CD4-positive, alpha-beta T cell (primary cell): ENCODE measurements around the gene BMPR2. TPM values are rescaled to one million over a fixed set of nuclear protein-coding genes. Genes with fewer than 3 reads are reported as not detected.

Source experiments
- ATAC-seq: fragments of 200-7000 bp; cut with Tn5 transposase; one replicate; pipeline ENCODE4 v1.10.0; 2022; ENCODE audit warnings: mild to moderate bottlenecking; ENCODE audit not compliant: poor library complexity
- CTCF ChIA-PET: fragments of 350-600 bp; sonication (Branson Sonifier 250); formaldehyde crosslinking; loops from one replicate; lab custom pipeline; 2021; ENCODE audit warnings: antibody characterized with exemption, inconsistent platforms; lab: Charles Lee
- POLR2A ChIA-PET: fragments of 350-600 bp; sonication (Branson Sonifier 250); formaldehyde crosslinking; loops from one replicate; lab custom pipeline; 2021; ENCODE audit warnings: antibody characterized with exemption, inconsistent platforms; lab: Charles Lee
- DNase-seq, 14 experiments: peaks; one replicate each; pipeline ENCODE4 v3.0.0-alpha.2; 2013 to 2020; ENCODE audit warnings: mixed read lengths in 2 of 14
- H3K27ac ChIP-seq, 2 donors: one replicate each; pipeline versions ENCODE4 v1.5.1 to v1.7.0; 2013; ENCODE audit warnings: low read length in 2 of 2, low read depth in 1 of 2, mild to moderate bottlenecking in 1 of 2
- H3K27me3 ChIP-seq, 2 experiments: 1 replicate in 1 of 2; 2 replicates in 1 of 2; pipeline versions ENCODE4 v1.6.1 to v1.7.0; 2013; ENCODE audit warnings: low read length in 2 of 2, control low read depth in 1 of 2, mild to moderate bottlenecking in 1 of 2, moderate library complexity in 1 of 2; ENCODE audit not compliant: insufficient read depth in 2 of 2, control insufficient read depth in 1 of 2
- H3K36me3 ChIP-seq: one replicate; pipeline ENCODE4 v1.6.1; 2013; ENCODE audit warnings: low read length, control low read depth; ENCODE audit not compliant: insufficient read depth
- H3K4me1 ChIP-seq: one replicate; pipeline ENCODE4 v1.6.1; 2013; ENCODE audit warnings: low read length, control low read depth; ENCODE audit not compliant: insufficient read depth
- H3K4me3 ChIP-seq: one replicate; pipeline ENCODE4 v1.5.1; 2013; ENCODE audit warnings: mild to moderate bottlenecking, low read length, moderate library complexity
- H3K9me3 ChIP-seq, 2 experiments: 1 replicate in 1 of 2; 2 replicates in 1 of 2; pipeline versions ENCODE4 v1.6.1 to v1.7.0; 2013; ENCODE audit warnings: low read length in 2 of 2, mild to moderate bottlenecking in 2 of 2, control low read depth in 1 of 2, moderate library complexity in 1 of 2; ENCODE audit not compliant: control insufficient read depth in 1 of 2, insufficient read depth in 1 of 2
- H3K27ac Mint-ChIP-seq: one replicate; pipeline ENCODE4 v1.8.0; 2020; ENCODE audit warnings: mixed read lengths
- H3K27me3 Mint-ChIP-seq: one replicate; pipeline ENCODE4 v1.8.0; 2021; ENCODE audit warnings: mixed read lengths
- H3K36me3 Mint-ChIP-seq: one replicate; pipeline ENCODE4 v1.8.0; 2021; ENCODE audit warnings: low read depth, mixed read lengths
- H3K4me1 Mint-ChIP-seq: one replicate; pipeline ENCODE4 v1.8.0; 2021; ENCODE audit warnings: low read depth, mixed read lengths
- H3K4me3 Mint-ChIP-seq: one replicate; pipeline ENCODE4 v1.8.0; 2020; ENCODE audit warnings: mild to moderate bottlenecking, mixed read lengths
- H3K9me3 Mint-ChIP-seq: one replicate; pipeline ENCODE4 v1.8.0; 2020; ENCODE audit warnings: mixed read lengths
- CTCF ChIP-seq: fragments of 200-600 bp; IDR thresholded peaks from one replicate; pipeline ENCODE4 v1.8.0; 2022; ENCODE audit warnings: antibody characterized with exemption, mild to moderate bottlenecking
- intact Hi-C, 2 experiments: fragments of 100-400 bp; cut with DNase I in 1 of 2; cut with micrococcal nuclease in 1 of 2; formaldehyde crosslinking; loops; one replicate each; pipeline versions ENCODE4 v1.15.1 to v1.9.0; 2023 to 2025; cut with DNase I, micrococcal nuclease
- total RNA-seq, 174 experiments: library from RNA in 2 of 174; stranded (reverse) in 2 of 174; gene quantifications; one replicate each; pipeline ENCODE4 v1.2.3 and lab custom pipeline; 2021 to 2026

Gene BMPR2
- total RNA-seq, 2 experiments from 2014 or later: 12.7 to 12.8 TPM

- Mint-ChIP-seq H3K4me1 (peaks cover 18% of the 10 kb centered on the region), H3K4me3 (no peak overlapping the region), H3K27me3 (no peaks in the 10 kb centered on the region), H3K36me3 (no peaks in the 10 kb centered on the region), H3K27ac (no peak overlapping the region), H3K9me3 (no peaks in the 10 kb centered on the region)
- Histone ChIP-seq H3K27ac (no peak overlapping the region), H3K4me1 (no peaks in the 10 kb centered on the region), H3K9me3 (no peaks in the 10 kb centered on the region), H3K4me3 (no peak overlapping the region), H3K27me3 (no peaks in the 10 kb centered on the region), H3K36me3 (no peaks in the 10 kb centered on the region)
- ATAC-seq: no peak
- no peak for TF ChIP-seq CTCF
- ChIA-PET CTCF (interaction anchor here (0.5 kb wide), 1 partner anchor 192 kb away, joined by 3 read pairs; no protein-coding TSS in a partner anchor), POLR2A (no interaction called here)
- no peak for DNase-seq
- intact Hi-C loops: no loop called here
These were observed 11.6 kb downstream of the BMPR2 start for GRCh38 chr2:202387608-202388342.

GRCh38 chr2:202400941-202401340, 24.8 kb downstream of the BMPR2 start:
- ChIA-PET POLR2A (no interaction called here), CTCF (no interaction called here)
- Mint-ChIP-seq H3K27ac (no peak overlapping the region), H3K36me3 (no peaks in the 10 kb centered on the region), H3K27me3 (no peaks in the 10 kb centered on the region), H3K4me3 (no peak overlapping the region), H3K4me1 (peaks cover 9% of the 10 kb centered on the region), H3K9me3 (no peaks in the 10 kb centered on the region)
- Histone ChIP-seq H3K9me3 (no peaks in the 10 kb centered on the region), H3K4me1 (no peaks in the 10 kb centered on the region), H3K36me3 (no peaks in the 10 kb centered on the region), H3K4me3 (no peak overlapping the region), H3K27ac (no peak overlapping the region), H3K27me3 (no peaks in the 10 kb centered on the region)
- intact Hi-C loops: no loop called here
- ATAC-seq (no peak), DNase-seq (no peak)
- TF ChIP-seq CTCF: no peak

- TF ChIP-seq CTCF: no peak
- no peaks in the 10 kb centered on the region for H3K9me3 ChIP-seq
- intact Hi-C loops: no loop called here
These were observed 29.7 kb downstream of the BMPR2 start for GRCh38 chr2:202405798-202406197.

More at GRCh38 chr2:202405798-202406197, 29.7 kb downstream of the BMPR2 start:
- no peak overlapping the region for H3K4me3 Mint-ChIP-seq
- ATAC-seq (no peak), DNase-seq (no peak)
- Histone ChIP-seq H3K27me3 (no peaks in the 10 kb centered on the region), H3K4me1 (no peaks in the 10 kb centered on the region), H3K4me3 (no peak overlapping the region), H3K27ac (no peak overlapping the region), H3K36me3 (no peaks in the 10 kb centered on the region)
- H3K36me3 Mint-ChIP-seq: no peaks in the 10 kb centered on the region
- ChIA-PET POLR2A (no interaction called here), CTCF (no interaction called here)
- H3K4me1 Mint-ChIP-seq: peaks cover 4% of the 10 kb centered on the region
- no peaks in the 10 kb centered on the region for H3K9me3 Mint-ChIP-seq
- no peak overlapping the region for H3K27ac Mint-ChIP-seq
- no peaks in the 10 kb centered on the region for H3K27me3 Mint-ChIP-seq
